ENCODE results near the gene OSTC. TPM values are rescaled to one million over a fixed set of nuclear protein-coding genes. Genes with fewer than 3 reads are reported as not detected.

Gene OSTC
- total and polyA plus RNA-seq, 2 of the 13 experiments (the other 11 are each of a cell fraction or from before 2014, with no cell fraction given) = 208 to 380 TPM

- TF ChIP-seq PRPF4 (IDR thresholded peaks at IDR 0.05; ENCODE audit: low read depth, low read length, poor library complexity, severe bottlenecking) (no peak), CREB1 (IDR thresholded peaks at IDR 0.05) (peak; percentile 55; the same call in 1 of the 2 replicates), CREB1 (CRISPR knock-in tag; IDR thresholded peaks at IDR 0.05) (peak; percentile 90), ZNF775 (CRISPR knock-in tag; IDR thresholded peaks at IDR 0.05; ENCODE audit: borderline replicate concordance) (no peak), ZNF101 (CRISPR knock-in tag; IDR thresholded peaks at IDR 0.05; ENCODE audit: borderline replicate concordance, low read depth) (no peak), KMT2A (CRISPR knock-in tag; IDR thresholded peaks at IDR 0.05) (peak; percentile 65; the same call in 1 of the 2 replicates), CTCF (CRISPR knock-in tag; IDR thresholded peaks at IDR 0.05) (peak; percentile 28), MTA3 (CRISPR knock-in tag; IDR thresholded peaks at IDR 0.05) (no peak), HNRNPH1 (optimal IDR thresholded peaks at IDR 0.05; ENCODE audit: low read depth, low read length) (peak; percentile 42), MTF2 (CRISPR knock-in tag; IDR thresholded peaks at IDR 0.05; ENCODE audit: borderline replicate concordance) (no peak), TAF15 (IDR thresholded peaks at IDR 0.05; ENCODE audit: low read depth, low read length, poor library complexity, severe bottlenecking) (no peak), CBX2 (IDR thresholded peaks at IDR 0.05; ENCODE audit: low read depth, low read length) (no peak), CBX2 (CRISPR knock-in tag; IDR thresholded peaks at IDR 0.05; ENCODE audit: low read depth) (no peak), CSRNP1 (CRISPR knock-in tag; IDR thresholded peaks at IDR 0.05) (peak; percentile 24; the same call in 1 of the 2 replicates), BRF2 (CRISPR knock-in tag; IDR thresholded peaks at IDR 0.05) (peak; percentile 46; the same call in 1 of the 2 replicates), ZNF446 (CRISPR knock-in tag; IDR thresholded peaks at IDR 0.05) (peak; percentile 73; the same call in 1 of the 2 replicates), ATRX (CRISPR knock-in tag; IDR thresholded peaks at IDR 0.05; ENCODE audit: borderline replicate concordance) (no peak)
These were observed at the start of gene OSTC (continued) for GRCh38 chr4:108650212-108651013.

All from HepG2 (cell line).